Esophagus mucosa (tissue), 1 donor: ENCODE data around the gene VPS35L. TPM values are rescaled to one million over a fixed set of nuclear protein-coding genes. Genes with fewer than 3 reads are reported as not detected.

Source experiments
- ATAC-seq: fragments of 200-7000 bp; cut with Tn5 transposase; one replicate; pipeline ENCODE4 v1.9.1; 2020
- total RNA-seq: library from RNA; stranded (reverse); gene quantifications from one replicate; pipeline ENCODE4 v1.2.4, GENCODE V29; 2023
- donor health status: DM: yes; HTN: yes; CAD: no.

VPS35L gene
- total RNA-seq, 1 donor from 2014 or later: 43.2 TPM

DNA sequence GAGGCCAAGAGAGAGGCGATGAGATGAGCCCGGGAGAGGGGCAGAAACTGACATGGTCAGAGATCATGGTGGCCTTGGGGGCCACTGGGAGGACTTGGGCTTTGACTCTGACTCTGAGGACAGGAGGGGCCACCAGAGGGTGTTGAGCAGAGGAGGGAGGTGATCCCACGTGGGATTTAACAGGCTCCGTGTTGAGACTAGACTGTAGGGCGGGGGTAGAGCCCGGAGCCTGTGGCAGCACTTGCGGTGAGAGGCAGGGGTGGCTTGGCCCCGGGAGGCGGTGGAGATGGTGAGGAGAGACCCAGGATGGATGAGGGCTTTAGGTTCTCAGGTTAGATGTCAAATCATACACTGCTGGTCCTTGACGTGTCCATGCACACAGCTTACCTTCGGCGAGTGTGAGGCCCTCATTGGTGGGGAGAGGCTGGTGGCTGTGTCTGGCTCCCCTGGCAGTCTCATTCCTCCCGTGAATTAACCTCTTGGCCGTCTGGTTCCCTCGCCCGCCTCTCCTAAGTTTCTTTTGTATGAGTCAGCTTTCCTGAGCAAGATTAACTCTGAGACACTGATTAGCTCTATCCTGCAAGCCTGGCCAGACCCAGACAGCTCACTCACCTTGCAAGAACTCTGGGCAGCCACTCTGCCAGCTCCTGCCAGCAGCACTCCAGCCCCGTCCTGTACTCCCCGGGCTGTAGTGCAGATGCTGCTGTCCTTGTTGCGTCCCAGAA, 39.7 kb downstream of the VPS35L start:
- ATAC-seq: peak; percentile 95

DNA sequence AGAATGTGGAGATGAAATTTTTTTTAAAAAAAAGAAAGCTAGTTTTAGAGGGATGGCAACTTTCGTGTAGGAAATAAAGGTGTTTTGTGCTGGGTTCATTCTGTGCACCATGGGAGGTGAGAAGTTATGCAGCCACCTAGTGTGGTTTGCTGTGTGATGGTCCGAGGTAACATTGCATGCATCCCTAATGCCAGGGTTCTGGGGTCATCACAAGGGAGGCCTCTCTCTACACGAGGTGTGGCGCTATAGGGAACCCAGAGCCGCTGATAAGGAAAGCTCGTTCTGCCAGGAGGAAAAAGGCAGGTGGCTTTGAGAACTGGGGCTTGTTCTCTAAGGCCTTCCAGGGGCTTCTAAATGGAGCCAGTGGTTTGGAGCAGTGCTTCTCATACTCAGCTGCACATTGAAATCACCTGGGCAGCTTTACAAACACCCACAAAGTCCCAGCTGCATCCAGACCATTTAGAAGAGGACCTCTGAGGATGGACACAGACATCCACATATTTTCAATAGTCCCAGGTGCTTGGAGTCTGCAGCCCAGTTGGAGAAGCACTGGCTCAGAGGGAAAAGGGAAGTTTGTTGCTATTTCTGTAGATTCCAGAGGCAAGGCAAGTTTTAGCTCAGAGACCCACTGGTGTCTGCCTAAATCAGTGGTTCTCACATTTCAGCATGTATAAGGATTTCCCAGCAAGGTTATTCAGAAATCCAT, 43.5 kb downstream of the VPS35L start:
- ATAC-seq: no peak

GRCh38 chr16:19599968-19600716, 44.6 kb downstream of the VPS35L start:
- ATAC-seq: peak; percentile 56

- ATAC-seq: peak; percentile 19
These were observed 45.8 kb downstream of the VPS35L start for GRCh38 chr16:19601083-19601976.

DNA sequence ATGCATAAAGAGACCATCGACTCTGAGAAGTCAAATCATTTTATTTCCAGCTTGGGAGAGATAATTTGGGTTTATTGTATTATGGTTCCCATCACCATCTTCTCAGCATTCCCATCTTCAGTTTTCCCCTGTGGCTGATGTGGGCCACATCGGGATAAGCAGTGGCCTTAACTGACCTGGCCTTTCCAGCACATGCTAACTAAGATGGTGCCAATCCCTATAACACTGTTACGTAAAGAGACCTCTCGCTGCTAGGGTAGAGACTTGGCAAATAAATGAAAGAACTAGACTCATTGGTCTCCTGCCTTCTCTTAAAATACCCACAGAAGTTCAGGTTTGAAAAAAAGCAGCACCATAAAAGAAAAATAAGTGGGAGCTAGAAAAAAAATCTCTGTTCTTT, 49.4 kb downstream of the VPS35L start:
- no peak for ATAC-seq

GRCh38 chr16:19605701-19606100, 50.2 kb downstream of the VPS35L start:
- no peak for ATAC-seq

DNA sequence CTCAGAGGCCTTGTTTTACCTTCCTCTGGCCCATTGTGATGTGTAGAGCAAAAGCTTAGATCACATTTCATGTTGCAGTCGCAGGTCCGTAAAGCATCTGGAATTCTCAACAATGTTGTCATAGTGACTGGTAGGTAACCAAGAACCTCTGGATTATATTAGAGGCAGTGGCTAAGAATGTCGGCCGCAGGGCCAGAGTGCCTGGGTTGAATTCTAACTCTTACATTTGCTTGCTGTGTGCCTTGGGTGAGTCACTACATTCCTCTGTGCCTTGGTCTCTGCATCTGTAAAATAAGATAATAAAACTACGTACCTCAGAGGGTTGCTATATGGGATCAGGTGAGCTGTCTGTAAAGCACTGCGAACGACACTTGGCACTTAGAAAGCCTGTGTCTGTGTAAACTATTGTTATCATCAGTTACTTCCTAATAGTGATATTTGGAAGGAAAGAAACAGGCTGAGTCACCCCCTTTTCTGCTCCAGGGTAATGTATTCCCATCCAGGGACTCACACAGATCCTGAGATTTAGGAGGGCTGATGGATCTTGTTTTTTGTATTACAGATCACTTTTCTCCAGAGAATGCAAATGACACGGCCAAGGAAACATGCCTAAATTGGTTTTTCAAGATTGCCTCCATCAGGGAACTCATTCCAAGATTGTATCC, 52.2 kb downstream of the VPS35L start:
- no peak for ATAC-seq

- ATAC-seq: no peak
These were observed 53.9 kb downstream of the VPS35L start for GRCh38 chr16:19609359-19609758.

GRCh38 chr16:19610200-19610599, 54.7 kb downstream of the VPS35L start:
- ATAC-seq: no peak

GRCh38 chr16:19613834-19614233, 58.3 kb downstream of the VPS35L start:
- ATAC-seq: no peak

DNA sequence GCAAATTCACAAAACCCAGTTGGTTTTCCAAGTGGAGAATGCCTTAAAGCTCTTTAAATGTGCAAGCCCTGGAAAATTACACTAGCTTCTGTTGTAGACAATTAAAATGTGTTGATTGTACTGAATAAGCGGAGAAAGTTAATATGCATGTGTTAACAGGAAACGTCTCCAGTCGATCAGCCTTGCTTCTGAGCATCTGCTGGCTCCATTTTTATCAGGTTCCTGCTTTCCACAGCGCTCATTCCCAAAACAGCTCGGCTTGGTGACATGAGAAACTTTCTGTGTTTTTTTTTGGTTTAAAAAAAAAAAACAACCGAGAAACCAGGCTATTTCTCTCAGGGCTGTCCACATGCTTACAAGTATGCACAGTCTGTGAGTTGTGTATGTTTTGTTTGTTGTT, 60.7 kb downstream of the VPS35L start:
- ATAC-seq: no peak

DNA sequence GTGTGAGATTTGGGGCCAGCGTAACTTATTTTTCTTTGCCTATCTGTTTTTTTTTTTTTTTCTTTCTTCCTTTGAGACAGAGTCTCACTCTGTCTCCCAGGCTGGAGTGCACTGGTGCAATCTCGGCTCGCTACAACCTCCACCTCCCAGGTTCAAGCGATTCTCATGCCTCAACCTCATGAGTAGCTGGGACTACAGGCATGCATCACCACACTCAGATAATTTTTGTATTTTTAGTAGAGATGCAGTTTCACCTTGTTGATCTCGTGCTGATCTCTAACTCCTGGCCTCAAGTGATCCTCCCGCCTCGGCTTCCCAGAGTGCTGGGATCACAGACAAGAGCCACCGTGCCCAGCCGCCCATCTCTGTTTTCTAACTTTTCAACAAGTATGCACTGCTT, 63.4 kb downstream of the VPS35L start:
- ATAC-seq: no peak

- ATAC-seq: no peak
These were observed 65.9 kb downstream of the VPS35L start for GRCh38 chr16:19621445-19621844.

DNA sequence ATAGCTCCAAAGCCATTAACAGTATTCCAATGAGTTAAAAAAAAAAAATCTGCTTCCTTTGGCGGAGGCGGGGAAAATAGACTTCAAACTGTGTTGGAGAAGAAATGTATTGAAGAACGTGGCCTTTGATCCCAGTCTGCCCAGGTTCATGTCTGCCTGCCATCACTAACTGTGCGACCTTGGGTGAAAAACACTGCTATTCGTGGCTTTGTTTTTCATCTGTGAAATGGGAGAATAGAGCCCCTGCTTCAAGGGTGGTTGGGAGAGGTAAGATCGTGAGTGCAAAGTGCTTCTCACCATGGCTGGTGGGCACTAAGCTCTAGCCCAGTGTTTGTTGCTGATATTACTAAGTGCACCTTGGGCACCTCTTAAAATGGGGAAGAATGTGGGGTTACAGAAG, 69.5 kb downstream of the VPS35L start:
- no peak for ATAC-seq

DNA sequence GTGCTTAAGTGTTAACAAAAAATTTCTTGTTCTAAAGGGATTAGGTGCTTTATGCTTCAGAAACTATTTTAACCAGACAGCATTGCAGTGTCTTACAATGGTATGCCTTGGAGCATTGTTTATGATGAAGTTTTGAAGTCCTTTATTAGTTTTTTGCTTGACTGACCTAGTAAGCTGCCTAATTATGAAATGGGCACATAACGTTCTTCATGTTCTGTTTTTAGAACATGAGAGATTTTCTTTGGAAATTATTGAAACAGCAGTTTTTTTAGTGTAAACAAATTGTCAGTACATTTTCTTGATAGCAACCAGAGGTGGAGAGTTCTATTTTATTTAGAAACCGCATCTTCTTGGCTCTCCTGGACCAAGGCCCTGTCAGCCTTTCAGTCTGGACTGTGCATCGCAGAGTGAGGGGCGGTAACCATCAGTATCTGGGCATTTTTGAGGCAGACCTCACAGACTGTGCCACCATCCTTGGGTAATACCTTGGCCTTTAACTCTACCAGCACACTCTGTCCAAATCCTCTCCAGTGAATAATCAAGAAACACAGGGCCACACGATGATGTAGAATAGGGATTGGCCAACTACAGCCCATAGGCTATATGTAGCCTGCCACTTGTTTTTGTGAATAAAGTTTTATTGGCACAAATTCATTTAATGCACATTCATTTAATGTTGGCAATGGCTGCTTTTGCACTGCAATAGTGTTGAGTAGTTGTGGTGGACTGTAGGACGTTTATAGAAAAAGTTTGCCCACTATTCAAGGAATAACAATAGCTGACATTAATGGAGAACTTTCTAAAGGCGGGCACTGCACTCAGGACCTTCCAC, 81.1 kb downstream of the VPS35L start:
- ATAC-seq: no peak

DNA sequence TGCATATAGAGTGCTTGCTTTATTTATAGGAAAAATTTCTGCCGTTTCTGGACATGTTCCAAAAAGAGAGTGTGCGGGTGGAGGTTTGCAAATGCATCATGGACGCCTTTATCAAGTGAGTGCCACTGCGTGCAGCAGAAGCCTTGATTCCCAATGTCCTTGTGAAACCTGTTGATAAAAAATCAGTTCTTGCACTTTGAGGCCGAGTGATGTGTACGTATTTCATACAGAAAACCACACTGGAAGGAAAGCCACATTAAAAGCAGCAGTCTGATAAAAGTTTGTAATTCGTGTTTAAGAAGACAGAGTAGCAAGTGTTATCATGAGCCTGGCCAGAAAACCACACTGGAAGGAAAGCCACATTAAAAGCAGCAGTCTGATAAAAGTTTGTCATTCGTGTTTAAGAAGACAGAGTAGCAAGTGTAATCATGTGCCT, 84.5 kb downstream of the VPS35L start:
- no peak for ATAC-seq

GRCh38 chr16:19642501-19642900, 87.0 kb downstream of the VPS35L start:
- ATAC-seq: no peak

GRCh38 chr16:19644877-19645276, 89.4 kb downstream of the VPS35L start:
- no peak for ATAC-seq

GRCh38 chr16:19645557-19645981, 90.1 kb downstream of the VPS35L start:
- no peak for ATAC-seq

DNA sequence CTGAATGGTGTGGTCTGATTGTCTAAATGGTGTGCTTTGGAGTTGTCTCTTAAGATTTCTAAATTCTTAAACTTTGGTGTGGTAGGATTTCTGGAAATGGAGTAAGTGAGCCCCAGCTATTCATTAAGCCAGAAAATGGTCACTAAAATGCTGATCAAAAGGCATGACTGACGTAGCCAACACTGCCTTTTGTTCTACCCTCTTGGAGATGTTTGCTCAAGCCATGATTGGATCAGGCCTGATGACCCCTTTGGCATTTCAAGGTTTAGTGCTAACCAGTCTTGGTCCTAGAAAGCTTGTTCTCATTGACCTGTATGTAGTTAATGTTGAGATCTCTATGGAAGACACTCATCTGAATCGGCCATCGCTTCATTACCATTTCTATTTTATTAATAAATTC, 94.5 kb downstream of the VPS35L start:
- no peak for ATAC-seq

- ATAC-seq: no peak
These were observed 98.6 kb downstream of the VPS35L start for GRCh38 chr16:19654147-19654546.
